ENCODE measurements around the gene CCDC197.

CCDC197 gene

GRCh38 chr14:93993382-93993781 is 3.7 kb upstream of the CCDC197 start:
- no peaks in the 10 kb centered on the region for H3K36me3 ChIP-seq (ENCODE audit: control insufficient read depth in 4 of 4, insufficient read depth in 4 of 4, low read length in 3 of 4)
- H3K27me3 ChIP-seq (replicated peaks in 2 of 5; ENCODE audit: control insufficient read depth in 4 of 5, insufficient read depth in 5 of 5, low read length in 4 of 5), result peaks cover 0 to 20% (median 8%) of the 10 kb centered on the region in 5 experiments
- H3K4me1 ChIP-seq (ENCODE audit: control extremely low read depth in 1 of 4, control insufficient read depth in 4 of 4, insufficient read depth in 4 of 4, low read length in 3 of 4), result no peaks in the 10 kb centered on the region
- no peak for DNase-seq
- no peaks in the 10 kb centered on the region for H3K9me3 ChIP-seq (ENCODE audit: control extremely low read depth in 1 of 5, control insufficient read depth in 4 of 5, insufficient read depth in 2 of 5, low read depth in 1 of 5, low read length in 4 of 5)
- CTCF ChIA-PET, result interaction anchor here (0.8 to 12.8 kb wide), 4 partner anchors 8 to 54 kb away, joined by 3 to 130 read pairs (median 8); no protein-coding TSS in a partner anchor
- no peak overlapping the region for H3K27ac ChIP-seq (ENCODE audit: insufficient read depth in 1 of 2, low read depth in 1 of 2, low read length in 2 of 2, poor library complexity in 1 of 2, severe bottlenecking in 2 of 2)
- POLR2A ChIA-PET, result no interaction called here
- 95% methylated on average over 6 of the region's 6 CpGs for WGBS (ENCODE audit: insufficient coverage)
- H3K4me3 ChIP-seq (ENCODE audit: control insufficient read depth in 1 of 7, extremely low read depth in 1 of 7, insufficient read depth in 4 of 7, low read depth in 2 of 7, low read length in 6 of 7), result no peak overlapping the region

GRCh38 chr14:93994919-93995682 is 2.0 kb upstream of the CCDC197 start:
- no peak overlapping the region for H3K4me3 ChIP-seq (ENCODE audit: control insufficient read depth in 1 of 7, extremely low read depth in 1 of 7, insufficient read depth in 4 of 7, low read depth in 2 of 7, low read length in 6 of 7)
- DNase-seq, result peak in 2 of 3 donors; percentile 11 to 39
- WGBS (ENCODE audit: insufficient coverage), result 75% methylated on average over 12 of the region's 13 CpGs
- CTCF ChIA-PET, result interaction anchor here (1.1 to 12.8 kb wide), 3 partner anchors 13 to 54 kb away, joined by 4 to 130 read pairs (median 4); no protein-coding TSS in a partner anchor
- no peaks in the 10 kb centered on the region for H3K9me3 ChIP-seq (ENCODE audit: control extremely low read depth in 1 of 5, control insufficient read depth in 4 of 5, insufficient read depth in 2 of 5, low read depth in 1 of 5, low read length in 4 of 5)
- H3K27me3 ChIP-seq (replicated peaks in 2 of 5; ENCODE audit: control insufficient read depth in 4 of 5, insufficient read depth in 5 of 5, low read length in 4 of 5), result peaks cover 0 to 20% (median 8%) of the 10 kb centered on the region in 5 experiments
- H3K36me3 ChIP-seq (ENCODE audit: control insufficient read depth in 4 of 4, insufficient read depth in 4 of 4, low read length in 3 of 4), result no peaks in the 10 kb centered on the region
- no peak overlapping the region for H3K27ac ChIP-seq (ENCODE audit: insufficient read depth in 1 of 2, low read depth in 1 of 2, low read length in 2 of 2, poor library complexity in 1 of 2, severe bottlenecking in 2 of 2)
- POLR2A ChIA-PET, result no interaction called here
- no peaks in the 10 kb centered on the region for H3K4me1 ChIP-seq (ENCODE audit: control extremely low read depth in 1 of 4, control insufficient read depth in 4 of 4, insufficient read depth in 4 of 4, low read length in 3 of 4)

GRCh38 chr14:93996130-93996695 is 888 bp upstream of the CCDC197 start:
- Histone ChIP-seq H3K4me3 (ENCODE audit: control insufficient read depth in 1 of 7, extremely low read depth in 1 of 7, insufficient read depth in 4 of 7, low read depth in 2 of 7, low read length in 6 of 7) (no peak overlapping the region), H3K9me3 (ENCODE audit: control extremely low read depth in 1 of 5, control insufficient read depth in 4 of 5, insufficient read depth in 2 of 5, low read depth in 1 of 5, low read length in 4 of 5) (no peaks in the 10 kb centered on the region), H3K4me1 (ENCODE audit: control extremely low read depth in 1 of 4, control insufficient read depth in 4 of 4, insufficient read depth in 4 of 4, low read length in 3 of 4) (peaks cover 0 to 2% (median under 1%) of the 10 kb centered on the region in 4 experiments), H3K27me3 (replicated peaks in 2 of 5; ENCODE audit: control insufficient read depth in 4 of 5, insufficient read depth in 5 of 5, low read length in 4 of 5) (peaks cover 0 to 20% (median 8%) of the 10 kb centered on the region in 5 experiments), H3K36me3 (ENCODE audit: control insufficient read depth in 4 of 4, insufficient read depth in 4 of 4, low read length in 3 of 4) (no peaks in the 10 kb centered on the region), H3K27ac (ENCODE audit: insufficient read depth in 1 of 2, low read depth in 1 of 2, low read length in 2 of 2, poor library complexity in 1 of 2, severe bottlenecking in 2 of 2) (no peak overlapping the region)
- ChIA-PET POLR2A (no interaction called here), CTCF (interaction anchor here (1.0 to 12.8 kb wide), 9 partner anchors 14 to 58 kb away, joined by 3 to 130 read pairs (median 4); no protein-coding TSS in a partner anchor)
- no peak for DNase-seq
- WGBS (ENCODE audit: insufficient coverage), result 59% methylated on average over 3 of the region's 8 CpGs

- POLR2A ChIA-PET, result interaction anchor here (1.3 kb wide), 1 partner anchor 39 kb away, joined by 3 read pairs; no protein-coding TSS in a partner anchor
- H3K4me3 ChIP-seq (ENCODE audit: control insufficient read depth in 1 of 7, extremely low read depth in 1 of 7, insufficient read depth in 4 of 7, low read depth in 2 of 7, low read length in 6 of 7), result no peak overlapping the region
- CTCF ChIA-PET, result interaction anchor here (1.1 to 12.8 kb wide), 8 partner anchors 16 to 60 kb away, joined by 3 to 130 read pairs (median 6); no protein-coding TSS in a partner anchor
- WGBS (ENCODE audit: insufficient coverage), result 92% methylated on average over 16 of the region's 17 CpGs
- no peak for DNase-seq
- H3K27me3 ChIP-seq (replicated peaks in 2 of 5; ENCODE audit: control insufficient read depth in 4 of 5, insufficient read depth in 5 of 5, low read length in 4 of 5), result peaks cover 0 to 20% (median 0%) of the 10 kb centered on the region in 5 experiments
- no peaks in the 10 kb centered on the region for H3K36me3 ChIP-seq (ENCODE audit: control insufficient read depth in 4 of 4, insufficient read depth in 4 of 4, low read length in 3 of 4)
- no peak overlapping the region for H3K27ac ChIP-seq (ENCODE audit: insufficient read depth in 1 of 2, low read depth in 1 of 2, low read length in 2 of 2, poor library complexity in 1 of 2, severe bottlenecking in 2 of 2)
- no peaks in the 10 kb centered on the region for H3K9me3 ChIP-seq (ENCODE audit: control extremely low read depth in 1 of 5, control insufficient read depth in 4 of 5, insufficient read depth in 2 of 5, low read depth in 1 of 5, low read length in 4 of 5)
- H3K4me1 ChIP-seq (ENCODE audit: control extremely low read depth in 1 of 4, control insufficient read depth in 4 of 4, insufficient read depth in 4 of 4, low read length in 3 of 4), result peaks cover 0 to 7% (median 3%) of the 10 kb centered on the region in 4 experiments
These were observed 1.1 kb downstream of the CCDC197 start for GRCh38 chr14:93997916-93998870.

GRCh38 chr14:93998871-93999403 is 1.8 kb downstream of the CCDC197 start:
- Histone ChIP-seq H3K9me3 (ENCODE audit: control extremely low read depth in 1 of 5, control insufficient read depth in 4 of 5, insufficient read depth in 2 of 5, low read depth in 1 of 5, low read length in 4 of 5) (no peaks in the 10 kb centered on the region), H3K4me1 (ENCODE audit: control extremely low read depth in 1 of 4, control insufficient read depth in 4 of 4, insufficient read depth in 4 of 4, low read length in 3 of 4) (peaks cover 0 to 7% (median 3%) of the 10 kb centered on the region in 4 experiments), H3K27ac (ENCODE audit: insufficient read depth in 1 of 2, low read depth in 1 of 2, low read length in 2 of 2, poor library complexity in 1 of 2, severe bottlenecking in 2 of 2) (no peak overlapping the region), H3K27me3 (replicated peaks in 2 of 5; ENCODE audit: control insufficient read depth in 4 of 5, insufficient read depth in 5 of 5, low read length in 4 of 5) (peaks cover 0 to 20% (median 0%) of the 10 kb centered on the region in 5 experiments), H3K36me3 (ENCODE audit: control insufficient read depth in 4 of 4, insufficient read depth in 4 of 4, low read length in 3 of 4) (no peaks in the 10 kb centered on the region), H3K4me3 (ENCODE audit: control insufficient read depth in 1 of 7, extremely low read depth in 1 of 7, insufficient read depth in 4 of 7, low read depth in 2 of 7, low read length in 6 of 7) (no peak overlapping the region)
- 98% methylated on average over 7 of the region's 7 CpGs for WGBS (ENCODE audit: insufficient coverage)
- no peak for DNase-seq
- ChIA-PET POLR2A (interaction anchor here (1.3 kb wide), 1 partner anchor 40 kb away, joined by 3 read pairs; no protein-coding TSS in a partner anchor), CTCF (interaction anchor here (0.8 to 12.8 kb wide), 12 partner anchors 8 to 138 kb away, joined by 4 to 130 read pairs (median 8); no protein-coding TSS in a partner anchor)

GRCh38 chr14:93999573-93999972 is 2.5 kb downstream of the CCDC197 start:
- ChIA-PET POLR2A (no interaction called here), CTCF (interaction anchor here (0.8 to 12.8 kb wide), 12 partner anchors 9 to 137 kb away, joined by 4 to 130 read pairs (median 8); no protein-coding TSS in a partner anchor)

More at GRCh38 chr14:93999573-93999972, 2.5 kb downstream of the CCDC197 start:
- Histone ChIP-seq H3K9me3 (ENCODE audit: control extremely low read depth in 1 of 5, control insufficient read depth in 4 of 5, insufficient read depth in 2 of 5, low read depth in 1 of 5, low read length in 4 of 5) (no peaks in the 10 kb centered on the region), H3K27ac (ENCODE audit: insufficient read depth in 1 of 2, low read depth in 1 of 2, low read length in 2 of 2, poor library complexity in 1 of 2, severe bottlenecking in 2 of 2) (no peak overlapping the region), H3K27me3 (replicated peaks in 2 of 5; ENCODE audit: control insufficient read depth in 4 of 5, insufficient read depth in 5 of 5, low read length in 4 of 5) (peaks cover 0 to 20% (median 0%) of the 10 kb centered on the region in 5 experiments), H3K4me3 (ENCODE audit: control insufficient read depth in 1 of 7, extremely low read depth in 1 of 7, insufficient read depth in 4 of 7, low read depth in 2 of 7, low read length in 6 of 7) (no peak overlapping the region), H3K4me1 (ENCODE audit: control extremely low read depth in 1 of 4, control insufficient read depth in 4 of 4, insufficient read depth in 4 of 4, low read length in 3 of 4) (peaks cover 0 to 7% (median 3%) of the 10 kb centered on the region in 4 experiments), H3K36me3 (ENCODE audit: control insufficient read depth in 4 of 4, insufficient read depth in 4 of 4, low read length in 3 of 4) (no peaks in the 10 kb centered on the region)
- no peak for DNase-seq
- WGBS (ENCODE audit: insufficient coverage), result 92% methylated on average over 2 of the region's 8 CpGs

Measured in common myeloid progenitor, CD34-positive (primary cell).